ENCODE measurements around the gene LILRA6. TPM values are rescaled to one million over a fixed set of nuclear protein-coding genes. Genes with fewer than 3 reads are reported as not detected.
"Not testable (repeated sequence)": the region's sequence is repeated elsewhere in the genome, so short reads cannot be mapped to it uniquely, and the experiment has no call there.

LILRA6 gene
- total RNA-seq, 1 experiment from 2014 or later: not detected

- H3K9me3 ChIP-seq (replicated peaks); H3K27ac ChIP-seq; DNase-seq (ENCODE audit: low read depth in 1 of 2, low spot score in 2 of 2): not testable (repeated sequence)
These were observed 27.9 kb downstream of the LILRA6 start for GRCh38 chr19:54214734-54215133.

GRCh38 chr19:54214217-54214616 is 28.4 kb downstream of the LILRA6 start:
- not testable (repeated sequence) for H3K9me3 ChIP-seq (replicated peaks); H3K36me3 ChIP-seq; H3K27ac ChIP-seq; H3K27me3 ChIP-seq (replicated peaks); H3K4me3 ChIP-seq; DNase-seq (ENCODE audit: low read depth in 1 of 2, low spot score in 2 of 2)
- H3K4me1 ChIP-seq (replicated peaks): peaks cover 12% of the 10 kb centered on the region

More at GRCh38 chr19:54214734-54215133, 27.9 kb downstream of the LILRA6 start:
- H3K4me3 ChIP-seq; H3K4me1 ChIP-seq (replicated peaks); H3K27me3 ChIP-seq (replicated peaks); H3K36me3 ChIP-seq: not testable (repeated sequence)

- H3K4me3 ChIP-seq: no peak overlapping the region
- H3K27ac ChIP-seq: no peak overlapping the region
- H3K27me3 ChIP-seq (replicated peaks): no peaks in the 10 kb centered on the region
- peaks cover 37% of the 10 kb centered on the region for H3K36me3 ChIP-seq
- peaks cover 30% of the 10 kb centered on the region for H3K4me1 ChIP-seq (replicated peaks)
- no peak for DNase-seq (ENCODE audit: low read depth in 1 of 2, low spot score in 2 of 2)
- H3K9me3 ChIP-seq (replicated peaks): no peaks in the 10 kb centered on the region
These were observed 31.4 kb downstream of the LILRA6 start for GRCh38 chr19:54211235-54211634.

- Histone ChIP-seq H3K4me3 (no peak overlapping the region), H3K36me3 (peaks cover 50% of the 10 kb centered on the region), H3K27me3 (replicated peaks) (no peaks in the 10 kb centered on the region), H3K9me3 (replicated peaks) (no peaks in the 10 kb centered on the region), H3K4me1 (replicated peaks) (peaks cover 30% of the 10 kb centered on the region), H3K27ac (no peak overlapping the region)
- peak; percentile 89 to 95 for DNase-seq (ENCODE audit: low read depth in 1 of 2, low spot score in 2 of 2)
These were observed 32.6 kb downstream of the LILRA6 start for GRCh38 chr19:54209811-54210494.

- DNase-seq (ENCODE audit: low read depth in 1 of 2, low spot score in 2 of 2): peak in 1 of 2 experiments; percentile 23
- H3K36me3 ChIP-seq: peaks cover 57% of the 10 kb centered on the region
- H3K9me3 ChIP-seq (replicated peaks): no peaks in the 10 kb centered on the region
- H3K4me3 ChIP-seq: no peak overlapping the region
- H3K27ac ChIP-seq: no peak overlapping the region
- H3K27me3 ChIP-seq (replicated peaks): no peaks in the 10 kb centered on the region
- peaks cover 30% of the 10 kb centered on the region for H3K4me1 ChIP-seq (replicated peaks)
These were observed 33.4 kb downstream of the LILRA6 start for GRCh38 chr19:54209058-54209810.

DNA sequence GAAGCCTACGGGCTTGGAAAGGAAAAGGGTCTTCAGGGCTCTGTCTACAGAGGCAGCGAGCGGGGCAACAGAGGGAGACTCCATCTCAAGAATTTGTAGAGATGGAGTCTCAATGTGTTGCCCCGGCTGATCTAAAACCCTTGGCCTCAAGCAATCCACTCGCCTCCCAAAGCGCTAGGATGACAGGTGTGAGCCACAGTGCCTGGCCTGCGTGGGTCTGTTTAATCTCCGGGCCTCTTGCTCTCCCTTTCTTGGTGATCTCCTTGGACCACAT is 33.9 kb downstream of the LILRA6 start:
- H3K36me3 ChIP-seq: peaks cover 62% of the 10 kb centered on the region
- no peaks in the 10 kb centered on the region for H3K27me3 ChIP-seq (replicated peaks)
- H3K4me1 ChIP-seq (replicated peaks): peaks cover 30% of the 10 kb centered on the region
- no peak overlapping the region for H3K4me3 ChIP-seq
- no peak for DNase-seq (ENCODE audit: low read depth in 1 of 2, low spot score in 2 of 2)
- no peak overlapping the region for H3K27ac ChIP-seq
- no peaks in the 10 kb centered on the region for H3K9me3 ChIP-seq (replicated peaks)

GRCh38 chr19:54207983-54208783 is 34.4 kb downstream of the LILRA6 start:
- Histone ChIP-seq H3K36me3 (peaks cover 68% of the 10 kb centered on the region), H3K4me3 (no peak overlapping the region), H3K9me3 (replicated peaks) (no peaks in the 10 kb centered on the region), H3K27ac (no peak overlapping the region), H3K4me1 (replicated peaks) (peaks cover 34% of the 10 kb centered on the region), H3K27me3 (replicated peaks) (no peaks in the 10 kb centered on the region)
- DNase-seq (ENCODE audit: low read depth in 1 of 2, low spot score in 2 of 2): peak in 1 of 2 experiments; percentile 31

DNA sequence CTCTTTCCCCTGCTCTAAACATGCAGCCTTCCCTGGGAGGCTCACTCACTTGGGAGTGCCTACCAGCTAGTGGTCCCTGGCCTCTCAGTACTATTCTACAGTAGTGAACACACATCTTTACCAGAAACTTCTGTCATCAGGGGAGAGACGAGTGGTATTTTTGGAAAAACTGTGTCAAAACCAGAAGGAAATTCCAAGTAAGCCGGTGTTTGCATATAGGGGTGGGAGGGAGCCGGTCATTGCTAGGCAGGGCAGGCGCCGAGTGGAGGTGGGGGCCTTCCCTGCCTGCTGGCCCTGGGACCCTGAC is 35.0 kb downstream of the LILRA6 start:
- no peak for DNase-seq (ENCODE audit: low read depth in 1 of 2, low spot score in 2 of 2)
- H3K27ac ChIP-seq: no peak overlapping the region
- H3K27me3 ChIP-seq (replicated peaks): no peaks in the 10 kb centered on the region
- peaks cover 40% of the 10 kb centered on the region for H3K4me1 ChIP-seq (replicated peaks)
- no peaks in the 10 kb centered on the region for H3K9me3 ChIP-seq (replicated peaks)
- peaks cover 73% of the 10 kb centered on the region for H3K36me3 ChIP-seq
- H3K4me3 ChIP-seq: no peak overlapping the region

DNA sequence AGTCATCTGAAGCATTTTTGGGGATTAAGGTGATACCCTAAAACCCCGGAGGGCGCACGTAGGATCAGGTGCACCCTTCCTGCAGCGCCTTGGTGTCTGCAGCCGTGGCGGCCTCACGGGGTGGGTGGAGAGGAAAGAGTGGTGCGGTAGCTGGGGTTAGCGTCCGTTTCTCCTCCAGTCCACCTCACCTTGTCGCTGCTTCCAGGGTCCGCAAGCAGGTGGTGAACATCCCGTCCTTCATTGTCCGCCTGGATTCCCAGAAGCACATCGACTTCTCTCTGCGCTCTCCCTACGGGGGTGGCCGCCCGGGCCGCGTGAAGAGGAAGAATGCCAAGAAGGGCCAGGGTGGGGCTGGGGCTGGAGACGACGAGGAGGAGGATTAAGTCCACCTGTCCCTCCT is 35.4 kb downstream of the LILRA6 start:
- not testable (repeated sequence) for H3K9me3 ChIP-seq (replicated peaks); H3K27ac ChIP-seq; DNase-seq (ENCODE audit: low read depth in 1 of 2, low spot score in 2 of 2); H3K27me3 ChIP-seq (replicated peaks); H3K4me3 ChIP-seq
- Histone ChIP-seq H3K36me3 (peaks cover 78% of the 10 kb centered on the region), H3K4me1 (replicated peaks) (peaks cover 44% of the 10 kb centered on the region)

DNA sequence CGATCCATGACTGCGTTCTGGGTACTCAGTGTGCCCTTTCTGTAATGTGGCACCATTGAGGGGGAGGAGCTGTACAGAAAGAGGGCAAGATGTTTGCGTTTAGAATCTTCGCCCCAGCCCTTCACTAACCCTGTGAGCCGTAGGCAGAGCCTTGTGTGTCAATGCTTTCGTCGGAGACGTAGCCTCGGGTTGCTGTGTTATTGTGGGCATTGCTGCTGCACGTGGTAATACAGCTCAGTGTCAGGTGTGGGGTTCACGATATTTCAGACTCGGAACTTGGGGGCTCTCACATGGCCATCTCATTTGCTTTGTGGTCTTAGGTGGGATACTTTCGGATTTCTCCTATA is 35.8 kb downstream of the LILRA6 start:
- Histone ChIP-seq H3K36me3 (peaks cover 82% of the 10 kb centered on the region), H3K27me3 (replicated peaks) (no peaks in the 10 kb centered on the region), H3K27ac (no peak overlapping the region), H3K4me3 (no peak overlapping the region), H3K4me1 (replicated peaks) (peaks cover 48% of the 10 kb centered on the region), H3K9me3 (replicated peaks) (no peaks in the 10 kb centered on the region)
- DNase-seq (ENCODE audit: low read depth in 1 of 2, low spot score in 2 of 2): no peak

GRCh38 chr19:54206030-54206830 is 36.4 kb downstream of the LILRA6 start:
- Histone ChIP-seq H3K4me1 (replicated peaks) (peaks cover 54% of the 10 kb centered on the region), H3K27me3 (replicated peaks) (no peaks in the 10 kb centered on the region), H3K27ac (no peak overlapping the region), H3K36me3 (peaks cover 87% of the 10 kb centered on the region), H3K9me3 (replicated peaks) (0 out of 2 replicates have a peak, but pooled peaks cover 3% of the 10 kb centered on the region), H3K4me3 (no peak overlapping the region)
- DNase-seq (ENCODE audit: low read depth in 1 of 2, low spot score in 2 of 2): no peak

DNA sequence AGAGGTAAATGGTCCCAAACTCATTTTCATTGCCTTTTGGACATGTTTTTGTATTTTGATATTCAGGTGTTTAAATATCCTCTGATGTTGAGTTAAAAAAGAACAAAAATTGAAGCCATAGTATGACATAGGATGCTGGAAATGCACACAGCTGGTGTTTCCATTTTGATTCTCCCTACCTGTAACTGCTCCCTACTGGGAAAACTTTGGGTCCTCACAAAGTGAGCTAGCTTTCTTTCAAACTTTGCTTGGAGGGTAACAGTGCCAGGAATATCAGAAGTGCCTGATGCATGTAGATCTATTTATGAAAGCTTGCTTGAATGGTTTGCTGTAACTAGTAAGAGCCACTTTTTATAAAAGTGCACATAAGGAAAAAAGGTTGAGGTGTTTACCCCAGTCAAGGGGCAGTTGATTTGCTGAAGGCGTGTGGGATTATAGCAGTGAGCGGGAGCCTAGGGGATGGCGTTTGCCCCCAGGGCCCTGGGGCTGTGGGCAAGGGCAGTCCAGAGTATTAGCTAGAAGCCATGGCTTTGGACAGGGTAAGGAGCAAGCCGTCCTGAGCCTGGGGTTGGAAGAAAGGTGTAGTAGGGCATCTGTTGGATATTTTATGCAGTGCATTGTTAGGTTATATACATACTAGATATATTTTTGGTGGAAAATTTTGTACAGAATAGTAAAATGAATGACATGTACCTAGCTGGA is 37.7 kb downstream of the LILRA6 start:
- DNase-seq (ENCODE audit: low read depth in 1 of 2, low spot score in 2 of 2): no peak
- Histone ChIP-seq H3K27ac (no peak overlapping the region), H3K9me3 (replicated peaks) (0 out of 2 replicates have a peak, but pooled peaks cover 3% of the 10 kb centered on the region), H3K4me1 (replicated peaks) (peaks cover 53% of the 10 kb centered on the region), H3K27me3 (replicated peaks) (no peaks in the 10 kb centered on the region), H3K4me3 (no peak overlapping the region), H3K36me3 (peaks cover 90% of the 10 kb centered on the region)

GRCh38 chr19:54203151-54203611 is 39.4 kb downstream of the LILRA6 start:
- peaks cover 76% of the 10 kb centered on the region for H3K36me3 ChIP-seq
- no peak overlapping the region for H3K27ac ChIP-seq
- DNase-seq (ENCODE audit: low read depth in 1 of 2, low spot score in 2 of 2): no peak
- no peak overlapping the region for H3K4me3 ChIP-seq
- peaks cover 36% of the 10 kb centered on the region for H3K4me1 ChIP-seq (replicated peaks)
- H3K9me3 ChIP-seq (replicated peaks): 0 out of 2 replicates have a peak, but pooled peaks cover 3% of the 10 kb centered on the region
- H3K27me3 ChIP-seq (replicated peaks): no peaks in the 10 kb centered on the region

Measured in SJSA1 (cell line).